ENCODE measurements around the gene DCST2.

DNA sequence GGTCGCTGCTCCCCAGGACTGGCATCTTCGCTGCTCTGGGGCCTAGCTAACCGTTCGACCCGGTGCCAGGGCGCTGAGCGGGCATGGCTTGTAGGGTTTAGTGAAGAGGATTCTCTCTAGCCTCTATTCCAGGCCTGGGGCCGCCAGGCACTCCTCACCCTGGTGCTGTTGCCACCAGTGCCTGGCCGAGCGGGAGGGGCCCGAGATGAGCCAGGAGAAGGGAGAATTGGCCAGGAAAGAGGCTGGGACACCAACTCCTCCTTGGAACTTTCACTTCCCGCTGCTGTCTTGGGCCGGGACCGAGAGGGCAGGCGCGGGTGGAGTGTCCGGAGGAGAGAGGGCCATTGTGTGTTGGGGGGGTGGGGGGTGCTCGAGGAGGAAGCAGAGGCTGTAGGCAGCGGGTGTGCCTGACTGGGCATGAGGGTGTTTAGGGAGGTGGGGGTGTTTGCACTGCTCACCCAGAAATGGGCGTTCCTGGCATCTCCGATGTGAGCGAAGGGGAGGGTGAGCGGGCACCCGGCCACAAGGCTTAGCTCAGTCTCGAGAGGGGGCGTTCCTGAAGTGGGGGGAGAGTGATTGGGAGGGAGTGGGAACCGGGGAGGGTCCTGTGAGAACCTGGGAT, 18.3 kb upstream of the DCST2 start:
- TF ChIP-seq, protein P1, sequence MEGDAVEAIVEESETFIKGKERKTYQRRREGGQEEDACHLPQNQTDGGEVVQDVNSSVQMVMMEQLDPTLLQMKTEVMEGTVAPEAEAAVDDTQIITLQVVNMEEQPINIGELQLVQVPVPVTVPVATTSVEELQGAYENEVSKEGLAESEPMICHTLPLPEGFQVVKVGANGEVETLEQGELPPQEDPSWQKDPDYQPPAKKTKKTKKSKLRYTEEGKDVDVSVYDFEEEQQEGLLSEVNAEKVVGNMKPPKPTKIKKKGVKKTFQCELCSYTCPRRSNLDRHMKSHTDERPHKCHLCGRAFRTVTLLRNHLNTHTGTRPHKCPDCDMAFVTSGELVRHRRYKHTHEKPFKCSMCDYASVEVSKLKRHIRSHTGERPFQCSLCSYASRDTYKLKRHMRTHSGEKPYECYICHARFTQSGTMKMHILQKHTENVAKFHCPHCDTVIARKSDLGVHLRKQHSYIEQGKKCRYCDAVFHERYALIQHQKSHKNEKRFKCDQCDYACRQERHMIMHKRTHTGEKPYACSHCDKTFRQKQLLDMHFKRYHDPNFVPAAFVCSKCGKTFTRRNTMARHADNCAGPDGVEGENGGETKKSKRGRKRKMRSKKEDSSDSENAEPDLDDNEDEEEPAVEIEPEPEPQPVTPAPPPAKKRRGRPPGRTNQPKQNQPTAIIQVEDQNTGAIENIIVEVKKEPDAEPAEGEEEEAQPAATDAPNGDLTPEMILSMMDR (conservative IDR thresholded peaks at IDR 0.05; ENCODE audit: low read length): no peak
- TF ChIP-seq EZH2phosphoT487 (IDR thresholded peaks at IDR 0.05; ENCODE audit: borderline replicate concordance): no peak
